HEK293T (cell line): ENCODE measurements around the gene ARID1B.

Experiments
- ARNT ChIP-seq: fragments of 450-650 bp; IDR thresholded peaks from 2 replicates; pipeline ENCODE4 v1.6.1; 2017; ENCODE audit warnings: mild to moderate bottlenecking
- BHLHE40 ChIP-seq: fragments of 450-650 bp; IDR thresholded peaks from 2 replicates; pipeline ENCODE4 v1.6.1; 2016; ENCODE audit warnings: mild to moderate bottlenecking, moderate library complexity, borderline replicate concordance
- CTBP1 ChIP-seq: fragments of 450-650 bp; IDR thresholded peaks from 2 replicates; pipeline ENCODE4 v1.6.1; 2016; ENCODE audit warnings: borderline replicate concordance
- ELF4 ChIP-seq: fragments of 450-650 bp; IDR thresholded peaks from 2 replicates; pipeline ENCODE4 v1.6.1; 2017; ENCODE audit warnings: antibody characterized with exemption
- FOXA1 ChIP-seq: fragments of 450-650 bp; IDR thresholded peaks from 2 replicates; pipeline ENCODE4 v1.6.1; 2016; ENCODE audit warnings: mild to moderate bottlenecking
- FOXK2 ChIP-seq: fragments of 450-650 bp; IDR thresholded peaks from 2 replicates; pipeline ENCODE4 v1.6.1; 2016; ENCODE audit warnings: mild to moderate bottlenecking
- FOXM1 ChIP-seq: fragments of 450-650 bp; IDR thresholded peaks from 2 replicates; pipeline ENCODE4 v1.6.1; 2017; ENCODE audit warnings: mild to moderate bottlenecking, borderline replicate concordance
- HDGF ChIP-seq: fragments of 450-650 bp; IDR thresholded peaks from 2 replicates; pipeline ENCODE4 v1.6.1; 2017; ENCODE audit warnings: antibody characterized with exemption, borderline replicate concordance
- NFRKB ChIP-seq: fragments of 450-650 bp; IDR thresholded peaks from 2 replicates; pipeline ENCODE4 v1.6.1; 2016; ENCODE audit warnings: mild to moderate bottlenecking, moderate library complexity
- PKNOX1 ChIP-seq: fragments of 450-650 bp; IDR thresholded peaks from 2 replicates; pipeline ENCODE4 v1.6.1; 2016
- SP1 ChIP-seq: fragments of 450-650 bp; IDR thresholded peaks from 2 replicates; pipeline ENCODE4 v1.6.1; 2017
- SUZ12 ChIP-seq: fragments of 450-650 bp; IDR thresholded peaks from 2 replicates; pipeline ENCODE4 v1.6.1; 2016; ENCODE audit warnings: mild to moderate bottlenecking
- TARDBP ChIP-seq: fragments of 450-650 bp; IDR thresholded peaks from 2 replicates; pipeline ENCODE4 v1.6.1; 2016
- ZNF384 ChIP-seq: fragments of 450-650 bp; IDR thresholded peaks from 2 replicates; pipeline ENCODE4 v1.6.1; 2016

DNA sequence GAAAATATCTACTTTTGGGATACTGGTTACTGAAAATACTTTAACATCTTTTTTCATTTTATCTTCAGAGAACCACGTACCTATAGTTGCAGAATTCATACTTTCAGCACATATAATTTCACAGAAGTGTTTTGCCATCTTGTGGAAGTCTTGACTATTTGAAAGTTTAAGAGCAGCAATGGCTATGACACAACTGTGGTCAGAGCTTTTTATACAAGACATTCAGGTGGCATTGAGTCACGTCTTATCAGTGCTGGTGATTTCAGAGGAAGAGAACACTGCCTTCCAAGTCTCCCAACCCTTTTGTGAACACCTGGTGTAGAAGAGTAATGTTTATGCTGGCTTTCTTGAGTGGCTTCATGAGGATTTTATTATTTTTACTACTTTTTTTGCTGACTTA, 171.6 kb downstream of the ARID1B start:
- TF ChIP-seq TARDBP (no peak), HDGF (no peak), BHLHE40 (no peak), ARNT (no peak), SP1 (no peak), ELF4 (no peak), SUZ12 (no peak), ZNF384 (no peak), CTBP1 (no peak), FOXA1 (no peak), FOXK2 (no peak), NFRKB (no peak), PKNOX1 (no peak), FOXM1 (no peak)
